ENCODE data around the gene TARM1. TPM values are rescaled to one million over a fixed set of nuclear protein-coding genes. Genes with fewer than 3 reads are reported as not detected.

The TARM1 gene
- total and polyA plus RNA-seq, 2 of the 8 experiments (the other 6 are each of a cell fraction or from before 2014, with no cell fraction given), result not detected

GRCh38 chr19:54114340-54115108, 33.4 kb upstream of the TARM1 start:
- H4K91ac ChIP-seq (replicated peaks; ENCODE audit: insufficient read length, low read length), result no peak overlapping the region
- no peak overlapping the region for H3K23ac ChIP-seq (ENCODE audit: insufficient read length)
- H4K5ac ChIP-seq (ENCODE audit: insufficient read length, low read depth, low read length), result no peak overlapping the region
- H2BK12ac ChIP-seq (ENCODE audit: low read depth, low read length), result no peak overlapping the region
- DNase-seq (ENCODE audit: low read depth in 1 of 2, low spot score in 2 of 2) (peak in 1 of 2 experiments; percentile 49), FAIRE-seq (no peak)
- H3K4me1 ChIP-seq (replicated peaks in 1 of 4; ENCODE audit: control insufficient read depth in 3 of 4, insufficient read depth in 4 of 4, low read length in 3 of 4), result peaks cover 0 to 7% (median 2%) of the 10 kb centered on the region in 4 experiments; a peak in 3 of 7 replicates
- peaks cover 0 to 10% of the 10 kb centered on the region in 2 experiments; a peak in 2 of 4 replicates for H3K79me2 ChIP-seq (ENCODE audit: control insufficient read depth in 1 of 2, insufficient read depth in 2 of 2, low read length in 2 of 2)
- H3K56ac ChIP-seq (replicated peaks; ENCODE audit: insufficient read length, low read depth, low read length), result no peak overlapping the region
- H3K9ac ChIP-seq (replicated peaks in 1 of 4; ENCODE audit: extremely low read depth in 1 of 4, low read depth in 3 of 4, low read length in 3 of 4), result peak overlapping the region in 3 of 4 experiments; percentile 73 to 94 (median 91); a peak in 4 of 7 replicates
- no peak overlapping the region for H2BK120ac ChIP-seq (replicated peaks; ENCODE audit: low read depth, low read length)
- peaks cover 9% of the 10 kb centered on the region for H3K79me1 ChIP-seq (ENCODE audit: low read depth, low read length)
- H3K27me3 ChIP-seq (replicated peaks in 1 of 4; ENCODE audit: control insufficient read depth in 3 of 4, extremely low read depth in 1 of 4, insufficient read depth in 3 of 4, low read length in 3 of 4), result no peaks in the 10 kb centered on the region
- no peak overlapping the region for H2BK5ac ChIP-seq (ENCODE audit: low read depth, low read length)
- CTCF ChIA-PET (ENCODE audit: partially characterized antibody), result interaction anchor here (0.6 to 1.5 kb wide), 3 partner anchors 15 to 1568 kb away, joined by 3 to 4 read pairs (median 3); no protein-coding TSS in a partner anchor
- H3K27ac ChIP-seq (ENCODE audit: low read depth, low read length), result no peak overlapping the region
- peak overlapping the region; percentile 74 to 100 (median 94) for H3K4me3 ChIP-seq (ENCODE audit: extremely low read depth in 1 of 4, insufficient read depth in 2 of 4, low read depth in 3 of 4, low read length in 4 of 4)
- H3K4ac ChIP-seq (replicated peaks; ENCODE audit: insufficient read length, low read depth, low read length), result no peak overlapping the region
- H2BK20ac ChIP-seq (ENCODE audit: low read length), result no peak overlapping the region
- 62% methylated on average over 25 of the region's 28 CpGs; no CpG with 5 or more reads in 1 of the 2 experiments for WGBS, 2 experiments (ENCODE audit: extremely low coverage in 1 of 2, insufficient coverage in 1 of 2, insufficient read length in 1 of 2, insufficient replicate concordance in 2 of 2, low coverage in 1 of 2, low lambda C conversion rate in 2 of 2, missing lambda C conversion rate in 1 of 2)
- H3K36me3 ChIP-seq (ENCODE audit: control insufficient read depth in 2 of 4, insufficient read depth in 4 of 4, low read length in 3 of 4), result peaks cover 5 to 23% (median 18%) of the 10 kb centered on the region in 4 experiments; a peak in 7 of 8 replicates
- 0 out of 2 replicates have a peak overlapping the region, but pooled peaks have one; percentile 2 for H2AFZ ChIP-seq (ENCODE audit: low read length)
- no peak overlapping the region for H2BK15ac ChIP-seq (ENCODE audit: low read length)
- no peaks in the 10 kb centered on the region for H3K9me3 ChIP-seq (ENCODE audit: insufficient read depth in 2 of 2, low read depth in 1 of 2, low read length in 1 of 2)
- peaks cover 0 to 5% of the 10 kb centered on the region in 2 experiments for H4K20me1 ChIP-seq (replicated peaks in 1 of 2; ENCODE audit: control insufficient read depth in 1 of 2, insufficient read depth in 2 of 2, low read length in 2 of 2)
- H3K4me2 ChIP-seq (ENCODE audit: insufficient read depth in 1 of 2, low read depth in 2 of 2, low read length in 2 of 2), result peak overlapping the region; percentile 77 to 81
- H3K18ac ChIP-seq (ENCODE audit: extremely low read depth, low read length), result no peak overlapping the region
- H3K14ac ChIP-seq (ENCODE audit: insufficient read length), result no peak overlapping the region
- POLR2A ChIA-PET (ENCODE audit: partially characterized antibody), result interaction anchor here (0.7 to 6.6 kb wide), 26 partner anchors 9 to 305 kb away, joined by 3 to 116 read pairs (median 5); partner anchors contain the start of genes CNOT3, LENG1, MYADM and NDUFA3
- no peak overlapping the region for H4K8ac ChIP-seq (ENCODE audit: extremely low read depth, insufficient read depth, low read length)
- peak; percentile 51 to 53; a peak in 2 of 3 replicates for TF ChIP-seq POLR2A (IDR thresholded peaks at IDR 0.05; ENCODE audit: control extremely low read depth in 1 of 2, low read depth in 2 of 2, low read length in 2 of 2)
- TF ChIP-seq ATF3 (IDR thresholded peaks at IDR 0.05; ENCODE audit: insufficient read depth, low read depth, low read length), result no peak
- TF ChIP-seq POLR2AphosphoS5 (IDR thresholded peaks at IDR 0.05; ENCODE audit: low read depth, low read length), result peak; percentile 51; the same call in 1 of the 2 replicates
- no peak for TF ChIP-seq KDM1A (IDR thresholded peaks at IDR 0.05; ENCODE audit: borderline replicate concordance, low read length)
- no peak overlapping the region for H2AK5ac ChIP-seq (ENCODE audit: low read depth, low read length)
- H3K23me2 ChIP-seq (ENCODE audit: low read depth, low read length), result peaks cover 7% of the 10 kb centered on the region
